ENCODE results near the gene PODXL2.

PODXL2 gene

DNA sequence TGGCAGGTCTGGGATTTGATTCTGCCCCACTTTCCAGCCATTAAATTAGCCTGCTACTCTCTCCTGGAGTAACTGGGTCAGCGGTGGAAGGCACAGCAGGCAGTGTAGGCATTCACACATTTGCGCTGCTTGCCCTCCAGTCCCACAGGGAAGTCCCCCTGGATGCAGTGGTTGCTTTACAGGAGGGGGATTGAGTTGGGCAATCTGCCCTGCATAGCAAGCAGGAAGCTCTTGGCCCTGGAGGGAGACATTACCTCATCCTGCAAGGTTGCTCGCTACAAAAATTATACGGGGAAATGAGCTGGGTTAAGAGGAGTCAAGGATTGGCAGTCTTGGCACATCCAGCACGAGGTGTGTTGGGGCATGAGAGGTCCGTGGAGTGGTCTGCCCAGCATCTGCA is 16.0 kb upstream of the PODXL2 start:
- Histone ChIP-seq H3K27ac (replicated peaks) (no peak overlapping the region), H3K4me3 (replicated peaks; ENCODE audit: insufficient read depth, low read length) (no peak overlapping the region), H3K27me3 (ENCODE audit: insufficient read depth, poor library complexity, severe bottlenecking) (no peaks in the 10 kb centered on the region)
- DNase-seq (ENCODE audit: low read depth in 1 of 2, low spot score in 1 of 2) = peak in 1 of 2 experiments; percentile 53
- no peak for TF ChIP-seq POLR2AphosphoS5 (IDR thresholded peaks at IDR 0.05; ENCODE audit: low read depth)
- TF ChIP-seq, protein P1, sequence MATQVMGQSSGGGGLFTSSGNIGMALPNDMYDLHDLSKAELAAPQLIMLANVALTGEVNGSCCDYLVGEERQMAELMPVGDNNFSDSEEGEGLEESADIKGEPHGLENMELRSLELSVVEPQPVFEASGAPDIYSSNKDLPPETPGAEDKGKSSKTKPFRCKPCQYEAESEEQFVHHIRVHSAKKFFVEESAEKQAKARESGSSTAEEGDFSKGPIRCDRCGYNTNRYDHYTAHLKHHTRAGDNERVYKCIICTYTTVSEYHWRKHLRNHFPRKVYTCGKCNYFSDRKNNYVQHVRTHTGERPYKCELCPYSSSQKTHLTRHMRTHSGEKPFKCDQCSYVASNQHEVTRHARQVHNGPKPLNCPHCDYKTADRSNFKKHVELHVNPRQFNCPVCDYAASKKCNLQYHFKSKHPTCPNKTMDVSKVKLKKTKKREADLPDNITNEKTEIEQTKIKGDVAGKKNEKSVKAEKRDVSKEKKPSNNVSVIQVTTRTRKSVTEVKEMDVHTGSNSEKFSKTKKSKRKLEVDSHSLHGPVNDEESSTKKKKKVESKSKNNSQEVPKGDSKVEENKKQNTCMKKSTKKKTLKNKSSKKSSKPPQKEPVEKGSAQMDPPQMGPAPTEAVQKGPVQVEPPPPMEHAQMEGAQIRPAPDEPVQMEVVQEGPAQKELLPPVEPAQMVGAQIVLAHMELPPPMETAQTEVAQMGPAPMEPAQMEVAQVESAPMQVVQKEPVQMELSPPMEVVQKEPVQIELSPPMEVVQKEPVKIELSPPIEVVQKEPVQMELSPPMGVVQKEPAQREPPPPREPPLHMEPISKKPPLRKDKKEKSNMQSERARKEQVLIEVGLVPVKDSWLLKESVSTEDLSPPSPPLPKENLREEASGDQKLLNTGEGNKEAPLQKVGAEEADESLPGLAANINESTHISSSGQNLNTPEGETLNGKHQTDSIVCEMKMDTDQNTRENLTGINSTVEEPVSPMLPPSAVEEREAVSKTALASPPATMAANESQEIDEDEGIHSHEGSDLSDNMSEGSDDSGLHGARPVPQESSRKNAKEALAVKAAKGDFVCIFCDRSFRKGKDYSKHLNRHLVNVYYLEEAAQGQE (IDR thresholded peaks at IDR 0.05; ENCODE audit: insufficient replicate concordance, low read depth) = no peak
- TF ChIP-seq SPI1 (IDR thresholded peaks at IDR 0.05; ENCODE audit: borderline replicate concordance, low read depth) = no peak
- TF ChIP-seq GABPA (IDR thresholded peaks at IDR 0.05; ENCODE audit: low read depth) = no peak
- TF ChIP-seq, protein P2, sequence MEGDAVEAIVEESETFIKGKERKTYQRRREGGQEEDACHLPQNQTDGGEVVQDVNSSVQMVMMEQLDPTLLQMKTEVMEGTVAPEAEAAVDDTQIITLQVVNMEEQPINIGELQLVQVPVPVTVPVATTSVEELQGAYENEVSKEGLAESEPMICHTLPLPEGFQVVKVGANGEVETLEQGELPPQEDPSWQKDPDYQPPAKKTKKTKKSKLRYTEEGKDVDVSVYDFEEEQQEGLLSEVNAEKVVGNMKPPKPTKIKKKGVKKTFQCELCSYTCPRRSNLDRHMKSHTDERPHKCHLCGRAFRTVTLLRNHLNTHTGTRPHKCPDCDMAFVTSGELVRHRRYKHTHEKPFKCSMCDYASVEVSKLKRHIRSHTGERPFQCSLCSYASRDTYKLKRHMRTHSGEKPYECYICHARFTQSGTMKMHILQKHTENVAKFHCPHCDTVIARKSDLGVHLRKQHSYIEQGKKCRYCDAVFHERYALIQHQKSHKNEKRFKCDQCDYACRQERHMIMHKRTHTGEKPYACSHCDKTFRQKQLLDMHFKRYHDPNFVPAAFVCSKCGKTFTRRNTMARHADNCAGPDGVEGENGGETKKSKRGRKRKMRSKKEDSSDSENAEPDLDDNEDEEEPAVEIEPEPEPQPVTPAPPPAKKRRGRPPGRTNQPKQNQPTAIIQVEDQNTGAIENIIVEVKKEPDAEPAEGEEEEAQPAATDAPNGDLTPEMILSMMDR (IDR thresholded peaks at IDR 0.05; ENCODE audit: insufficient read depth, low read length) = no peak

GRCh38 chr3:127613406-127613805 is 15.6 kb upstream of the PODXL2 start:
- TF ChIP-seq, protein P2 (IDR thresholded peaks at IDR 0.05; ENCODE audit: insufficient read depth, low read length) = no peak
- no peak for TF ChIP-seq GABPA (IDR thresholded peaks at IDR 0.05; ENCODE audit: low read depth)
- no peak for TF ChIP-seq POLR2AphosphoS5 (IDR thresholded peaks at IDR 0.05; ENCODE audit: low read depth)
- TF ChIP-seq, protein P1 (IDR thresholded peaks at IDR 0.05; ENCODE audit: insufficient replicate concordance, low read depth) = no peak
- no peak for TF ChIP-seq SPI1 (IDR thresholded peaks at IDR 0.05; ENCODE audit: borderline replicate concordance, low read depth)
- H3K4me3 ChIP-seq (replicated peaks; ENCODE audit: insufficient read depth, low read length) = no peak overlapping the region
- no peaks in the 10 kb centered on the region for H3K27me3 ChIP-seq (ENCODE audit: insufficient read depth, poor library complexity, severe bottlenecking)
- no peak overlapping the region for H3K27ac ChIP-seq (replicated peaks)
- no peak for DNase-seq (ENCODE audit: low read depth in 1 of 2, low spot score in 1 of 2)

- DNase-seq (ENCODE audit: low read depth in 1 of 2, low spot score in 1 of 2) = no peak
- TF ChIP-seq SPI1 (IDR thresholded peaks at IDR 0.05; ENCODE audit: borderline replicate concordance, low read depth) = no peak
- Histone ChIP-seq H3K27ac (replicated peaks) (no peak overlapping the region), H3K4me3 (replicated peaks; ENCODE audit: insufficient read depth, low read length) (no peak overlapping the region), H3K27me3 (ENCODE audit: insufficient read depth, poor library complexity, severe bottlenecking) (no peaks in the 10 kb centered on the region)
Measured at GRCh38 chr3:127614928-127615589, 13.9 kb upstream of the PODXL2 start.

DNA sequence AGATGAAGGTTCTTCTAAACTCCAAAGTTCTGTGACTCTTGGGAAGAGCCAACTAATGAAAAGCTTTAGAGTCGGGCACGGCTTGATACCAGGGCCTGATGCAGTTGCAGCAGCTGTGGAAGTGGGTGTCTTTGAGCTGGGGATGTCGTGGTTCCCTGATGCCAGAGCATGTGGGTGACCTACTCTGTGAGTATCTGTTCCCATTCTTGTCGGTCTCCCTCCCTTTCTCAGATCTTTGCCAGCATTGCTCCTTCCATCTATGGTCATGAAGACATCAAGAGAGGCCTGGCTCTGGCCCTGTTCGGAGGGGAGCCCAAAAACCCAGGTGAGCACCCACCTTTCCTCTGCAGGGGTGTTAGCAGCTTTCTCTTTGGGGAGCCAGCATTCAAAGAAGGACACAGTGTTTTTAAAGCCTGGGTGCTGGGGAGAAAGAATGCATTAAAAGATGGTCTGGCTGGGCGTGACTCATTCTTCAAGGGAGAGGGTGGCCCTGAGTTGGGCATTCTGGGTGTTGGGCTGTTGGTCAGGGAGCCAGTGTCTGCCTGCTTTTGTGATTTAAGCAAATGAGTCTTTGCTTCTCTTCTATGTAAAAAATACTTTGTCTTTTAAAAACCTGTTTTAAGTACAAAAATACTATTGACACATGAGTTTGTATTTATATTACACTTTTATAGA is 13.2 kb upstream of the PODXL2 start:
- no peak overlapping the region for H3K4me3 ChIP-seq (replicated peaks; ENCODE audit: insufficient read depth, low read length)
- H3K27me3 ChIP-seq (ENCODE audit: insufficient read depth, poor library complexity, severe bottlenecking) = no peaks in the 10 kb centered on the region
- TF ChIP-seq SPI1 (IDR thresholded peaks at IDR 0.05; ENCODE audit: borderline replicate concordance, low read depth) (no peak), GABPA (IDR thresholded peaks at IDR 0.05; ENCODE audit: low read depth) (no peak), POLR2AphosphoS5 (IDR thresholded peaks at IDR 0.05; ENCODE audit: low read depth) (no peak)
- TF ChIP-seq, protein P2 (IDR thresholded peaks at IDR 0.05; ENCODE audit: insufficient read depth, low read length) = no peak
- TF ChIP-seq, protein P1 (IDR thresholded peaks at IDR 0.05; ENCODE audit: insufficient replicate concordance, low read depth) = no peak
- no peak for DNase-seq (ENCODE audit: low read depth in 1 of 2, low spot score in 1 of 2)
- H3K27ac ChIP-seq (replicated peaks) = no peak overlapping the region

Measured in HL-60 (cell line).